Mesothelial cell of epicardium (in vitro differentiated cells): ENCODE measurements around the gene PDGFD. TPM values are rescaled to one million over a fixed set of nuclear protein-coding genes. Genes with fewer than 3 reads are reported as not detected.
A peak's percentile ranks its signal among the peaks of the same experiment; 100 is the strongest.

Experiments
- DNase-seq, 2 experiments: peaks; one replicate each; pipeline ENCODE4 v3.0.0; 2021; ENCODE audit warnings: low spot score in 2 of 2; ENCODE audit not compliant: unreplicated experiment in 2 of 2
- H3K27ac Mint-ChIP-seq: 2 replicates; pipeline ENCODE4 v1.8.0; 2021; ENCODE audit warnings: mixed read lengths
- H3K27me3 Mint-ChIP-seq: 2 replicates; pipeline ENCODE4 v1.8.0; 2021; ENCODE audit warnings: low read depth, mixed read lengths
- H3K36me3 Mint-ChIP-seq: 2 replicates; pipeline ENCODE4 v1.8.0; 2021; ENCODE audit warnings: mixed read lengths
- H3K4me1 Mint-ChIP-seq: 2 replicates; pipeline ENCODE4 v1.8.0; 2021; ENCODE audit warnings: mixed read lengths
- H3K4me3 Mint-ChIP-seq: 2 replicates; pipeline ENCODE4 v1.8.0; 2021; ENCODE audit warnings: mild to moderate bottlenecking, moderate library complexity, mixed read lengths
- H3K9me3 Mint-ChIP-seq: 2 replicates; pipeline ENCODE4 v1.8.0; 2021; ENCODE audit warnings: mixed read lengths
- CTCF ChIP-seq: fragments of 200-600 bp; sonication (generic); IDR thresholded peaks from one replicate; pipeline ENCODE4 v1.5.0; 2021; ENCODE audit warnings: antibody characterized with exemption; ENCODE audit not compliant: unreplicated experiment
- total RNA-seq: library from RNA; stranded (reverse); gene quantifications from 3 replicates; pipeline ENCODE4 v1.2.1, GENCODE V29; 2021

Gene PDGFD
- total RNA-seq, 1 donor from 2014 or later = 29.1 TPM

- Mint-ChIP-seq H3K9me3 (no peaks in the 10 kb centered on the region), H3K36me3 (no peaks in the 10 kb centered on the region), H3K27me3 (no peaks in the 10 kb centered on the region), H3K4me3 (no peak overlapping the region), H3K4me1 (peaks cover 26% of the 10 kb centered on the region), H3K27ac (peak overlapping the region; percentile 37)
- TF ChIP-seq CTCF = no peak
- no peak for DNase-seq
Measured at GRCh38 chr11:104067534-104067933, 96.4 kb downstream of the PDGFD start.

- TF ChIP-seq CTCF = no peak
- no peaks in the 10 kb centered on the region for H3K36me3 Mint-ChIP-seq
Measured at GRCh38 chr11:104064034-104064630, 99.8 kb downstream of the PDGFD start.

GRCh38 chr11:104061853-104062521, 102.0 kb downstream of the PDGFD start:
- Mint-ChIP-seq H3K4me3 (no peak overlapping the region), H3K36me3 (no peaks in the 10 kb centered on the region), H3K9me3 (no peaks in the 10 kb centered on the region), H3K27me3 (no peaks in the 10 kb centered on the region), H3K4me1 (peaks cover 33% of the 10 kb centered on the region), H3K27ac (no peak overlapping the region)
- DNase-seq = no peak
- TF ChIP-seq CTCF = no peak

More at GRCh38 chr11:104064034-104064630, 99.8 kb downstream of the PDGFD start:
- H3K9me3 Mint-ChIP-seq = no peaks in the 10 kb centered on the region
- peak overlapping the region; percentile 15 for H3K27ac Mint-ChIP-seq
- H3K27me3 Mint-ChIP-seq = no peaks in the 10 kb centered on the region
- DNase-seq = no peak
- H3K4me1 Mint-ChIP-seq = peaks cover 41% of the 10 kb centered on the region
- H3K4me3 Mint-ChIP-seq = no peak overlapping the region

DNA sequence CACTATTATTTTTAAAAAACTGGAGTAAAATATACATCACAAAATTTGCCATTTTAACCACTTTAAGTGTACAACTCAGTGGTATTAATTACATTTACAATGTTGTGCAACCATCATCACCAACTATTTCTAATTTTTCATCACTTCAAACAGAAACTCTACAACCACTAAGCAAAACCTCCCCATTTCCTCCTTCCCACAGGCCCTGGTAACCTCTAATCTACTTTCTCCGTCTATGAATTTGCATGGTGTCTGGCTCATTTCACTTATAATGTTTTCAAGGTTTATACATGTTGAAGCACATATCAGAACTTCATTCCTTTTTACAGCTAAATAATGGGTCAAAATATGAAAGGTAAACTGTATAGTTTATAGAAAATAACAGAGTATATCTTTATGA, 103.1 kb downstream of the PDGFD start:
- no peaks in the 10 kb centered on the region for H3K36me3 Mint-ChIP-seq
- no peak for DNase-seq
- peaks cover 30% of the 10 kb centered on the region for H3K4me1 Mint-ChIP-seq
- no peaks in the 10 kb centered on the region for H3K9me3 Mint-ChIP-seq
- H3K27ac Mint-ChIP-seq = no peak overlapping the region
- no peak for TF ChIP-seq CTCF
- no peaks in the 10 kb centered on the region for H3K27me3 Mint-ChIP-seq
- no peak overlapping the region for H3K4me3 Mint-ChIP-seq

DNA sequence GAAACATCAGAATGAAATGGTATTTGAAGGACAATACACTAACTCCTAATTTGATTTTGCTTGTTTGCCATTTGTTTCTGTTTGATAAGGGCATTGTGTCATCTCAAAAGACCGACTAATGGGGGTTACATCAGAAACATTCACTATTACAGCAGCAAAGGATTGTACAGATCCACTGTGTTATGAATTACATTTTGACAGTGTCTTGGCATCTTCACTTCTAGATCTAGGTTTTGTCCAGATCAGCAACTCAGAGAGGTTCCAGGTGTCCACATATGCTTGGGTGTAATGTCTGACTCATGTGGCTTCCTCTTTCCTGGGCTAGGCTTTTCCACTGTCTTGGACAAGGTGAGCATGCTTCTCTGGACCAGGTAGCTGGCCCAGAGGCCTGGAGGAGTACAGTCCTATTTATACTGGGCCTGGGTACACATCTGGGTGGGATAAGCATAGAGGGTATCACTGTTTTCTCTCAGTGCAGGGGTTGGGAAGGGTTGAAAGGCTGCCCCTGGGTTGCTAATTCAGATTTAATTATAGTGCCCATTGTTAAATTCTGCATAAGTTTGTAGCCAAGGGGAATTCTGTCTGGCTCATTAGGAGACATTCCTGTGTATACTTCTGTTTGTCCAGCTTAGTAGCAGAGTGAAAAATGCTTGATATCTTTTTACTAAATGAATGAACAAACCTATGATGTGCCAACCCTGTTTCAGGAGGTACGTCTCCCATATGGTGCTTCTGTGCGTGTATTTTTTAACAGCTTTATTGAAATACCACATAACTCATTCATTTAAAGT, 103.7 kb downstream of the PDGFD start:
- no peak for TF ChIP-seq CTCF
- DNase-seq = no peak
- no peak overlapping the region for H3K4me3 Mint-ChIP-seq
- peaks cover 35% of the 10 kb centered on the region for H3K4me1 Mint-ChIP-seq
- H3K9me3 Mint-ChIP-seq = no peaks in the 10 kb centered on the region
- H3K36me3 Mint-ChIP-seq = no peaks in the 10 kb centered on the region
- no peaks in the 10 kb centered on the region for H3K27me3 Mint-ChIP-seq
- no peak overlapping the region for H3K27ac Mint-ChIP-seq
